Activated CD4-positive, alpha-beta T cell treated with anti-CD3 and anti-CD28 coated beads, Interleukin-2, amount 50 U/mL, for 48 hours (primary cell): ENCODE measurements around the gene PRRG3.
"Not testable (repeated sequence)": the region's sequence is repeated elsewhere in the genome, so short reads cannot be mapped to it uniquely, and the experiment has no call there.

ENCODE experiments used
- DNase-seq, 2 experiments: peaks; one replicate each; pipeline ENCODE4 v3.0.0-alpha.2; 2020

PRRG3 gene

DNA sequence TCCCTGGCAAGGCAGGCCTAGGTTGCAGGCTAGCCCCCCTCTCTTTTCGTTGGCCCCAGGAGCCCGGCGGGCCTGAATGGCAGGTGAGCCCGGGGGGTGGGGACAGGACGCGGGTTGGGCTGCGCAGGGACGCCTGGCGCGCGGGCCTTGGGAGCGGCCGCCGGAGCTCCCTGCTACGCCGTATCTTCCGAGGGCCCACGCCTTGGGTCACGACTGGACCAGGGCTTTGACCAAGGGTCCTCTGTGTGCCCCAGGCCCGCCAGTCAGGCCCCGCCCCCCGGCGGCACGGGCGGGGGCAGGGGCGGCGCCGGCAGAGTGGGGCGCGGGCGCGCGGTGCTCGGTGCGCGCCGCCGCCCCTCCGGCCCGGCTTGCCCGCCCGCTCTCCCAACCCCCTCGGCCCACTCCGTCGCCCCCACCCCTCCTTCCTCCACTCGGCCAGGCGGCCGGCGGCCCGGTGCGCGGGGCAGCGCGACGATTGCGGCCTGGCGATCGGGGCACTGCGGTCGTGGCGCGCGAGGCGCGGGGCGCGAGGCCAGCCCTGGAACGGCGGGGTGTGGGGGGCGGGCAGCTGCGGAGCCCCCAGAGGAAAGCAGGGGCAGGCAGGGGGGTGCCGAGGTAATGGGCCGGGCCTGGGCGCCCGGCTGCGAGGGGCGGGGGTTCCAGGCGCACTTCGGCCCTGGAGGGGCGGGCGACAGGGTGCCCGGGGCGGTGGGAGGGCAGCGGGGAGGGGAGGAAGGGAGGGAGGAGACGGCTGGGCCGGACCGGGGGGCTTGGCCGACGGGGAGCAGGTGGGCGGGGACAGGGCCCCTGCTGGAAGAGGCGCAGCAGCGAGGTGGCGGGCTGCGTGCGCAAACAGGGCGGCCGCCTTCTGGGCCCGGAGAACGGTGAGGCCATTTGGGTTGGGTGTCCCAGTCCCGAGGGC is at the start of gene PRRG3:
Gene PRRG3, plus strand, starts transcription at position 798 of the 922 bp plus-strand sequence. CDS start 3,357 bp downstream, outside the sequence.
- DNase-seq = no peak

DNA sequence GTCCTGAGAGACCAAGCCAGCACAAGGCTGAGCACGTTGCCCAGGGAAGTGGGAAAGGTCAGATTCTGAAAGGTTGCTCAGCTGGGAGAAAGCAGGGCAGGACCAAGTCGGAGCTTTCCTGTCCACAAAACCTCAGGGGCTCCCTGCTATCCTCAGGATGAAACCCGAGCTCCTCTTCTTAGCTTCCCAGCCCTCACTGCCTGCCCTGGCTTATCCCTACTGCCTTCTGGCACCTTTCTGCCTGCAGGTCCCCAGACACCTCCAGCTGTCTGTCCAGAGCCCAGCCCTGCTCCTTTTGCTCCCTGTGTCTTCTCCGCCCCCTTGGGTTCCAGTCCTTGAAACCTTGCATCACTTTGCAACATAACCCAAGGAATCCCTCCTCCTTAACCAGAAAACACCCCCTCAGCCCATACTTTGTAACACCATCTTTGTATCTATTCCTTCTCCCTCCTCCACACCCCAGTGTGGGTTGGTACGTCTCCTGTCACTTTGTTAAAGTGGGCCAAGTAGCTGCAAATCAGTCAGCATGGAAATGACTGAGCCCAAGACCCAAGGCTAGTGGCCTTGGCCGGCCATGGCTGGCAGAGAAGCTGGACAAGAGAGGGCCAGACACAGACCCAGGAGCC is 20.0 kb upstream of the PRRG3 start:
- no peak for DNase-seq

DNA sequence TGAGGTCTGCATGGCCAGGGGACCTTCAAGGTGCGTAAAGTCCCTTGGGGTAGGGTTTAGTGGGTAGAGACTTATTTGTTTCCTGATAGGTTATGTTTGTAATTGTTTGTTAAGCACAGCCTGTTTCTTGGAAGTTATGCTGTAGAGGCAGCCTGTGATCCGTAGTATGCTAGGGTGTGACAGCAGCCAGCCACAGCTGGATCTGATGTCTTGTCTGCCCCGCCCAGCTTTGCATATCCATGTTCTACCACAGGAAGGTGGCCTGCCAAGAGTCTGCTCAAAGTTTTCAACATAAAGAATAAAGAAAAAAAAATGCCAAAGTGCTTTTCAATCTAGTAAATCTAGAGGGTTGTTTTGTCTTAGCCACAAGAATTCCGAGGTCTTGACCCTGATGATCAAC is 19.1 kb upstream of the PRRG3 start:
- DNase-seq = no peak

DNA sequence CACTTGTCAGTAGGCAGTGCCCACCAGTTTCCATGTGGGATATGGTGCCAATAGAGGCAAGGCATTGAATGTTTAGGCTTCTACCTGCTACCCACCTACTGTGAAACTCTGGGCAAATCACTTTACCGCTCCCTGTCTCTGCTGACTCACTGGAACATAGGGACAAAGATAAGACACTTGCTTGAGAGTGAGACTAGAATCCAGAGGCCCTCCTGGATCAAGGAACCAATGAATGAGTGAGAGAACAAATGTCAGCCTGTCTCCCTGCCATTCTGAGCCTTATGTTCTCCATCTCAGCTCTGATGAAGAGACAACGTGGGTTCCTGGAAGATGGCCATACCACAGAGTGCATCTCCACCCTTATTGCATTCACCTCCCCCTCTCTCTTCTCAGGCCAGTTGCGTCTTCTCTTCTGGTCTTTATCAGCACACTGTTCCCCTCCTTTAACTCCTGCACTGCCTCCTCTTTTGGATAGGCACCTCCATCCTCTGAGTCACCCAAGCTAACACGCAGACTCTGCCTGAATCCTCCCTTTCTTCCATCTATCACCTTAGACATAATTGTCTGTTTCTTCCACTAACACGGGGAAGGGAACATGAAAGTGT is 15.4 kb upstream of the PRRG3 start:
- no peak for DNase-seq

DNA sequence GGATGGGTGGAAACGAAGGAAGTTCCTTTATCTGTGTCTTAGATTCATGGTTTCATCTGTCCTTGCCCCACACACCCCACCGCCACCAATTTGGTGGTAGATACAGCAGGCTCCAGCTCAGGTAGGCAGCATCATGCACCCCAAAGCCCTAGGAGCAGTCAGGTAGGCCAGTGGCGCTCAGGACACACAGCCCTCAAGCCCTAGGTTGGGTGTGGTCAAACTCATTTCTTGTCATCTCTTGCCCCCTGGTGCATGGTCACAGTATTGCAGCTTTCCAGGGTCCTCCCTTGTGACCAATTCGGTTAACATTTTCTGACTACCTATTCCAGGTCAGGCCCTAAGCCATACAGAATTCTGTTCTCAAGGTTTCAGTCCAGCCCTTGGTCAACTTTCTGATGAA is 14.5 kb upstream of the PRRG3 start:
- DNase-seq = peak; percentile 69 to 76

DNA sequence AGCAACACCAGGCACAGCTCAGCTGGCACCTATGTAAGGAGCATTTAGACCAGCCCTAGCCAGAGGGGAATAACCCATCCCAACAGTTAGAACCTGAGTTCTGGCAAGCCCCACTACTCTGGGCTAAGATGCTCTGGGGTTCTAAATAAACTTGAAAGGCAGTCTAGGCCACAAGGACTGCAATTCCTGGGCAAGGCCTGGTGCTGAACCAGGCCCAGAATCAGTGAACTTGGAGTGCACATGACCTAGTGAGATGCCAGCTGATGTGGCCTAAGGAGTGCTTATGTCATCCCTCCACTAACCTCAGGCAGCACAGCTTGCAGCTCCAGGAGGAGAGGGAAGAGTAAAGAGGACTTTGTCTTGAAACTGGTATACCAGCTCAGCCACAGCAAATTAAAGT is 7.6 kb upstream of the PRRG3 start:
- no peak for DNase-seq

DNA sequence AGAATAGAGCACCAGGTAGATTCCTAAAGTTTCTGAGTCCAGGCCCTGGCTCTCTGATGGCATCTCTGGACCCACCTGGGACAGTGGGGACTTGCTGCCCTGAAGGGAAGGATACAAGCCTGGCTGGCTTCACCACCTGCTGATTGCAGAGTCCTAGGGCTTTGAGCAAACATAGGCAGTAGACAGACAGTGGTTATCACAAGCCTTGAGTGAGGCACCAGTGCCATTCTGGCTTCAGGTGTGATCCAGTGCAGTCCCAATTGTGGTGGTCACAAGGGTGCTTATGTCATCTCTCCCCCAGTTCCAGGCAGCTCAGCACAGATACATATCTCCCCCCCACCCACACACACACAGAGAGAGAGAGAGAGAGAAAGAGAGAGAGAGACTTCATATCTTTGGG is 6.6 kb upstream of the PRRG3 start:
- DNase-seq = no peak

DNA sequence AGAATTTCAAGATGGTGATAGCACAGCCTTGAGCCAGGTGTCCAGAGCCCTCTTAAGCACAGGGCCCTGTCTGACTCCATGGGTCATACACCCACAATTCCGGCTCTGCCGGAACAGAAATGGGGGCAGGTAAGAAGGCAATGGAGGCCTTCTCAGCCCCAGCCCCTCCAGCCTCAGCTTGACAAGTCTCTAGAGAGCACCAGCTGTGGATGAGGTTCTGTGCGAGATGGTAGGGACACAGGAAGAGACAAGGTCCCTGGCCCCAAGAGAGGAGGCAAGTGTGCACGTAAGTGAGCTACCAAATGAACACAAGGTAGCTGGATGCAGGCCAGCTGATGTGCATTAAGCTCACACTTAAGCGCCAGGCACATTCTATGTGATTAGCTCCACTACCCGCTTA is 2.4 kb upstream of the PRRG3 start:
- no peak for DNase-seq

DNA sequence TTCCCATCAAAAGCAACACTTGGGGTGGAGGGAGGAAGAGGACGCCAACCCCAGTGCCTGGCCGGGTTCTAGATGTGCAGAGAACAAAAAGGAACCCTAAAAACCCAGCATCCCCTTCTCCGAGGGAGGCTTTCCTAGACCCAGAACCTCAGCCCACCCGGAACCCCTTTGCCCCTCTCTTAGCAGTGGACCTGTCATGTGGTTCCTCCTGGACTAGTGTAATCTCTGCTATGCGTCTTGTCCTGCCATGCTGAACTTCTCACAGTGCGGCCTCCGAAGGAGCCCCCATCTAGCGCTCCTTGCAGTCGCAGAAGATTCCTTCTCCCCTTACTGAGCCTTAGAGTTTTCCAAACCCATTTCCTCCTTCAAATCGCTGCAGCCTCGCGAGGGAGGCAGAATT is 1.1 kb upstream of the PRRG3 start:
- DNase-seq = no peak

DNA sequence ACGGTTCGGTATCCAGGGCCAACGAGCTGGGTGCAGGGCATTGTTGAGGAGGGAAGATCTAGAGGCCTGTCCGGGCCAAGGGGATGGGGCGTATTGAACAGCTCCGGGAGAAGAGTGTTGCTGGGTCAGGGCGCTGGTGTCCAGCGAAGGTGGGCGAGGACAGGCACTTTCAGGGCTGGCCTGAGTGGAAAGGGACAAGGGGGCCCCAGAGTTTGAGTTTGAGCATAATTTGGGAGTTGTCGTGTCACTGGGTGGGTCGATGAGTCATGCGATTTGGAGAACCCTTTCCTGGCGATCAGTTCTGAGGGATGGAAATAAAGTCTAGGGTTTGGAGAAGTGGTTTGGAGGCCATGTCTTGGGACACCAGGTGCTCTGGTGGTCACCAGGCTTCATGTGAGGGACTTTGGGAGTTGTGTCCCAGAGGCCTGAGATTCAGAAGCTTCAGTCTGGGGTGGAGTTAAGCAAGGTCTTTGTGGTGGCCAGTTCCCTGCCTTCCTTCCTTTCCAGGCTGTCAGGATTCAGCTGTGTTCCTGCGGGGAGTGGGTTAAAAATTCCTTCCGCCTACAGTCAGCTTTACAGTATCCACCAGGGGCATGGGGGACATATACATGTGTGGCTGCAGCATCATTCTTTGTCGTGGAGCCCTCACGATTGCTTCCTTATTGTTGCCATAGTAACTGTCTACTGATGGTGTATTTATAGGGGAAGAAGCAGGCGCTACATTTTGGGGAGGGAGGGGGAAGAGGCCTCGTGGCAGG is 504 bp downstream of the PRRG3 start:
- DNase-seq = no peak

DNA sequence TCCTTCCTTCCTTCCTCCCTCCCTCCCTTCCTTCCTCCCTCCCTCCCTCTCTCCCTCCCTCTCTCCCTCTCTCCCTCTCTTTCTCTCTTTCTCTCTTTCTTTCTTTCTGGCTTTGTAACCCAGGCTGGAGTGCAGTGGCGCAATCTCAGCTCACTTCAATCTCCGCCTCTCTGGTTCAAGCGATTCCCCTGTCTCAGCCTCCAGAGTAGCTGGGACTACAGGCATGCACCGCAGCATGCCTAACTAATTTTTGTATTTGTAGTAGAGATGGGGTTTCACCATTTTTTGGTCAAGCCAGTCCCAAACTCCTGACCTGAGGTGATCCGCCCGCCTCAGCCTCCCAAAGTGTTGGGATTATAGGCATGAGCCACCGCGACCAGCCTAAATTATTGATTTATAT is 1.8 kb downstream of the PRRG3 start:
- DNase-seq = not testable (repeated sequence)

DNA sequence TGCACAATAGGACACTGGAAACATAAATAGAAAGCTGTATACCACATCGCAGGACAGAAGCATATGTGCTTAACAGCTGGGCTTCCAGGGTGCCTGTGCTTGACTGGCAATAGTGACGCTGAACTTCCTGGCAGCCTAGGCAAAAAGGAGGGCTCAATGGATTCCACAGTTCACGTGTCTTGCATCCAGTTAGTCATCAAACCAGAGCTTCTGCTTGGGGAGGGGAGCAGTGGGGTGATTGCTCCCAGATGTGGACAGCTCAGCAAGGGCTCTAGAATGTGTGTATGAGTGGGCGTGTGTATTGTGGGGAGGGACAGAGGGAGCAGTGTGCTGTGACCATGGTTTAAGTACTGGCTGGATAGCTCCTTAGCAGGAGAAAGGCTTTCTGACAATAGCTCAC is 2.3 kb downstream of the PRRG3 start:
- no peak for DNase-seq

DNA sequence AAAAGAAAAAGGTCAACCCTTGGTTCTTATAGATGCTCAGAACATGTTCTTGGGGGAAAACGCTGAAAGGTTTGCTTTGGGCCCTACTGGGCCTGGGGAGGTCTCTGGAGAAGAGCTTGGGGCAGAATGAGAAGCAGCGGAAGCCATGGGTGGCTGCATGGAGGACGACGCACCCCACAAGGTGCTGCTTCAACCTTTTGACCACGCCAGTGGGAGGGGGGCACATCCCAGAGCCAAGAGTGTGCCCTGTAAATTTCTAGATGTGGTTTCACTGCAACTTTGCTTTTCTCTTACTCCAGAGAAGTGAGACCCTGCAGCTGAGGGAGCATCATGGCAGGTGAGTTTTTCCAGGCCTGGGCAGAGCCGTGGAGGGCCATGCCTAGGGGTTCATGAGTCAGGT is 3.2 kb downstream of the PRRG3 start:
- DNase-seq = no peak

DNA sequence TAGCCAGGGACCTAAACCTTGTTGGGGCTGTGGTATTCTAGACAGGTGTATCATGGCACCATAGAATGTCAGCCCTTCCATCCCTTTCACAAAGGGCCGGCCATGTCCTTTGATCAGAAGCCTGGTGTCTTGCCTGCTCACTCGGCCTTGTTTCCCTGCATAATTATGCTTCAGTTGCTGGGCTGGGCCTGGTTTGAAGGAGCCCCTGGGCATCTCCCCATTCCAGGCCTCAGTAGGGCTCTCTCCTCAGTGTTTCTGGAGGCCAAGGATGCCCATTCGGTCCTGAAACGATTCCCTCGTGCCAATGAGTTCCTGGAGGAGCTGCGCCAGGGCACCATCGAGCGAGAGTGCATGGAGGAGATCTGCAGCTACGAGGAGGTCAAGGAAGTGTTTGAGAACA is 4.5 kb downstream of the PRRG3 start:
- no peak for DNase-seq

DNA sequence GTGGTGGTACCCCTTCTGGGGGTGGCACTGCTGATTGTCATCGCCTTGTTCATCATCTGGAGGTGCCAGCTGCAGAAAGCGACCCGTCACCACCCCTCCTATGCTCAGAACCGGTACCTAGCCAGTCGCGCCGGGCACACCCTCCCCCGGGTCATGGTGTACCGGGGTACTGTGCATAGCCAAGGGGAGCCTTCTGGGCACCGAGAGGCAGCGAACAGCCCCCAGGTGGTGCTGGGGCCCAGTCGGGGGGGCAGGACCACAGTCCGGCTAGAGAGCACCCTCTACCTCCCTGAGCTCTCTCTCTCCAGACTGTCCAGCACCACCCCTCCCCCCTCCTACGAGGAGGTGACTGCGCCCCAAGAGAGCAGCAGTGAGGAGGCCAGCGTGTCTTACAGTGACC is 5.3 kb downstream of the PRRG3 start:
- no peak for DNase-seq

DNA sequence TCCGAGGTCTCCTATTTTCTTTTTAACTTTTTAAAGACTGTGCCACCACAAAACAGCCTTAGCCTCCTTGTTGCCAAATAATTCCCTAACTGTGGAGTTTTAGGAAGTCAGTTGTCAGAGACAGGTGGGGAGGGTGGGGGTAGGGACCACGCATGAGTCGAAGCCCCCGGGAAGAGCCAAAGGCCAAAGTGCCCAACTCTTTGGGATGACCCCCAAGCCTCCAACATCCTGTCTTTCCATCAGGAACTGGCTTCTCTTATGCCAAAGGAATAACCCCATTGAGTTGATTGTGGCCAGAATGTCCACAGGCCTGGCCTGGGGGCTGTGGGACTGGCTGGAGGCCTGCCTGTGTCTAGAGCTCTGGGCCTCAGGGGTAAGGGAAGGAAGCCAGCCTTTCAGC is 5.8 kb downstream of the PRRG3 start:
- DNase-seq = no peak

DNA sequence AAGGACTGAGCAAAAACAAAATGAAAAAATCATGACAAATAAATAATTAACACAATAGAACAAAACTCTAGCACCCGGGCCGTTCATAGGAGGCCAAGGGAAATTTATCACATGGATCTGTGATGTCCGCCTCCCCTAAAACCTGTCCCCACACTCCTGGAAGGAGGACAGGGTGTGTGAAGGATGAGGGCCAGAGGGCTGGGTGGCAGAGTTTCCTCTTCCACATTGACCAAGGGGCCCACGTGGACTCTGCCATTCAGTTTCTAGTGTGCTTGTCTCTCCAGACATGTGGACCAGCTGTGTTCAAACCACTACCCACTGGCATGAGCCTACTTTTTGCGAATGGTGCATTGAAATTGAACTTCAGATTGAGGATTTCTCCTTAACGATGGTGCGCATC is 6.3 kb downstream of the PRRG3 start:
- no peak for DNase-seq

DNA sequence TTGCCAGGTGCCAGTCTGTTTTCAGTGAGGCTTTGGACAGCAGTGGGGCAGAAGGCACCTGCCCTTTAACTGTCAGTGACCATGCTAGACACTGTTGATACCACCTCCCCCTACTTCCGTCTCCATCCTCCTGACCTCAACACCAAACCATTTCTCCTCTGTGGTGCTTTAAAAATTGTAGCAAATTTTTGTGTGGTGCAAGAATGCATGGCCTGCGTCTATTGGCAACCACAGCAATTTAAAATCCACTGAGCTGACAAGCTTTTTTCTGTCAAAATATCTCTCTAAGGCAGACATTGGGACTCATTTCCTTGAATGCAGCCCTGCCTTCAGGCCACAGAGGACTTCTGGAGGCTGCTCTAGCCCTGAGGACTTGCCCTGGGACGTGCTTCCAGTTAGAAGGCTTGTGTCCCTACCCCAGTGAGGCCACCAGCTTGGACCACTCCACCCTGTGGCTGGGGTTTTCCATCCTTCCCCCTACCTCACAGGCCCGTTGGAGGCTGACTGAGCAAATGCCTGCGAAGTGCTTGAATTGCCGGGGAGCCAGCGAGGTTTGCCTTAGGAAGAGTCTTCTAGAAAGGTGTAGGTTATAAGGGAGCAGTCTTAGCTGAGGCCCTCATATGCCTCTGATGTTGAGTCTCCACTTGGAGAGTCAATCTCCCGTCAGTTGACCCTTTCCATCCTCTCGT is 6.9 kb downstream of the PRRG3 start:
- no peak for DNase-seq

DNA sequence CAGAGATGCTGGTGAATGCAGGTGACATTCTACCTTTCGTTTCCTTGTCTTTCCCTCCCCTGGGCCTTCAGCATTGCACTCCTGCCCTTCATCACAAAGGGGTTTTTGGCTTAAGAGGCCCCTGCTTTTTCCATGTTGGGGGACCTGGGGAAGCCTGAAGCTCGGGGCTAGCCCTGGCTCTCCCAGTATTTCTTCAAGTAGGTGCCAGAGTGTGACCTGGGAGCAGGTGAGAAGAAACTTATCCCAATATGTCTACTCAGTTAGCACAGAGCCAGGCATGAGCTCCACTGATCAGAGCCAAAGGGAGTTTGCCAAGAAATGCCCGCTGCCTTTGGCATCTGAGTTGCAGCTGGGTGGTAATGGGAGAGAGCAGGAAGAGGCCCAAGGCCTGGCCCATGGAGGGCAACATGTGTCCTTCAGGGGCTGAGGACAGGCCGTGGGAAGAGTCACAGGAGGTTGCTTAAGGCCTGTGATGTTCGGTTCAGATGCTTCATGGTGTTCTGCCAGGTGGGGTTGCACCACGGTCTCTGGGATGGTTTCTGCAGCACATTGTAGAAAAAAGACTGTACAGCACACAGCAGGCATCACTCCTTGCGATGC is 7.6 kb downstream of the PRRG3 start:
- DNase-seq = no peak

DNA sequence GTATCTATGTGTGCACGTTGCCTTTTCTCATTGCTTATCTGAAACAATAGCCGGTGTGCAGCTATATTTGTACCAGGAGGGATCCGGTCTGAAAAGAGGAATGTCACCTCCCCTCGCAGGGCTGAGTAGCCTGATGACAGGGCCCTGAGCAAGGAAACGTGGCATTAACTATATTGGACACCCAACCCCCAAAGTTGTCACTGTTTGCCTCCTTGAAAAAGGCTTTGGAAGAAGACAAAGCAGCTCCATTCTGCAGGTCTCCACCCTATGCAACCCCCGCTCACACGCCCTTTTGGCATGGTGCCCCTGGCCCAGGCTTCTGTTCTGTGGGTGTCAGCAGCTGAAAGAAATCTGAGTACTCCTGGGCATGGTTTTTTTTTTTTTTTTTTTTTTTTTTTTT is 8.2 kb downstream of the PRRG3 start:
- DNase-seq = no peak

DNA sequence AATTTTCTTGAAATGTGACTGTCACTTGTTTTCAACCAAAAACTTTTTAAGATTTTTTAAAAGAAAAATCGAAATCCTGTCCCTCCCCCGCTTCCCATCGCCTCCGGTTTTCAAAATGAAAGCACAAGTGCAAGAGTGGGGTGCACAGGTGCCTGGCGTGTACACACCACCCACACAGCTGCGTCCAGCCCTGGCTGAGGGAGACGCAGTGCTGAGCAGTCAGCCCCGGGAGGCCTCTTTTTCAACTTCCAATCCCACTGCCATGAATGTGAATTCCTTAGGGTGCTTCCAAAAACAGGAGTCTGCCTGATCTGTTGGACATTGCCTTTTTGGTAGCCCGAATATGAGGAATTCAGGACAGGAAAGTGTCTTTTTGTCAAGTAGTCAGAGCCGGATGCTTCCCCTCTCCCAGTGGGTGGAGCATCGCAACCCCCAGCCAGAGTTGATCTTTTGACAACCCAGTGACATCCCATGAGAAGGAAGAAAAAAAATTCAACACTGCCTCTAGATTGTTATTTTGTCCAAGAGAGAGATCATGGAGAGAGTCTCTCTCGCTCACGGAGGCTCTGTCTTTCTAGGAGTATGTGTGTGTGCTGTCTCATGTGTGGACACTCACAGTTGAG is 8.9 kb downstream of the PRRG3 start:
- DNase-seq = no peak

DNA sequence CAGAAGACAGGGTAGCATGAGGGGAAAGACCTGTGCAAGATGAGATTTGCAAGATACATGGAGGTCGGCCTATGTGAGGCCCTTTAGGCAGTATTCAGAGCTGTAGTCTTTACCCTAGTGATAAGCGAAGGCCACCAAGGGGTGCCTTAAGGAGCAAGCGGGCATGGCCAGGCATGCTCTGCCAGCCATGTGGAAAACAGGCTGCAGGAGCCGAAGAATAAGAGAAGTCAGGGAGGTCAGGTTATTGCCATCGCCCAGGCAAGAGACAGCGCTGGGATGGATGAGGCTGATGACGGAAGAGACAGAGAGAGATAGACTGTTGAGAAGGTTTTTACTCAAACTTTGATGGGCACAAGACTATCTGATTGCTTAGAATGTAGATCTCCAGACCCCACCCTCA is 13.6 kb downstream of the PRRG3 start:
- DNase-seq = no peak
